IPS-18a (cell line): ENCODE measurements around the gene PNPO.

ENCODE experiments used
- H3K27ac ChIP-seq: one replicate; pipeline ENCODE4 v1.5.1; 2013; ENCODE audit warnings: low read length
- H3K27me3 ChIP-seq: one replicate; pipeline ENCODE4 v1.6.1; 2013; ENCODE audit warnings: mild to moderate bottlenecking, low read length; ENCODE audit not compliant: control insufficient read depth, insufficient read depth
- H3K36me3 ChIP-seq: one replicate; pipeline ENCODE4 v1.6.1; 2013; ENCODE audit warnings: low read depth, low read length; ENCODE audit not compliant: control insufficient read depth
- H3K4me1 ChIP-seq: one replicate; pipeline ENCODE4 v1.6.1; 2013; ENCODE audit warnings: low read depth, low read length; ENCODE audit not compliant: control insufficient read depth
- H3K4me3 ChIP-seq: one replicate; pipeline ENCODE4 v1.5.1; 2013; ENCODE audit warnings: low read length
- H3K9ac ChIP-seq: one replicate; pipeline ENCODE4 v1.6.1; 2013; ENCODE audit warnings: mild to moderate bottlenecking, low read length, moderate library complexity
- H3K9me3 ChIP-seq: one replicate; pipeline ENCODE4 v1.6.1; 2013; ENCODE audit warnings: low read depth, low read length; ENCODE audit not compliant: control insufficient read depth

Gene PNPO

DNA sequence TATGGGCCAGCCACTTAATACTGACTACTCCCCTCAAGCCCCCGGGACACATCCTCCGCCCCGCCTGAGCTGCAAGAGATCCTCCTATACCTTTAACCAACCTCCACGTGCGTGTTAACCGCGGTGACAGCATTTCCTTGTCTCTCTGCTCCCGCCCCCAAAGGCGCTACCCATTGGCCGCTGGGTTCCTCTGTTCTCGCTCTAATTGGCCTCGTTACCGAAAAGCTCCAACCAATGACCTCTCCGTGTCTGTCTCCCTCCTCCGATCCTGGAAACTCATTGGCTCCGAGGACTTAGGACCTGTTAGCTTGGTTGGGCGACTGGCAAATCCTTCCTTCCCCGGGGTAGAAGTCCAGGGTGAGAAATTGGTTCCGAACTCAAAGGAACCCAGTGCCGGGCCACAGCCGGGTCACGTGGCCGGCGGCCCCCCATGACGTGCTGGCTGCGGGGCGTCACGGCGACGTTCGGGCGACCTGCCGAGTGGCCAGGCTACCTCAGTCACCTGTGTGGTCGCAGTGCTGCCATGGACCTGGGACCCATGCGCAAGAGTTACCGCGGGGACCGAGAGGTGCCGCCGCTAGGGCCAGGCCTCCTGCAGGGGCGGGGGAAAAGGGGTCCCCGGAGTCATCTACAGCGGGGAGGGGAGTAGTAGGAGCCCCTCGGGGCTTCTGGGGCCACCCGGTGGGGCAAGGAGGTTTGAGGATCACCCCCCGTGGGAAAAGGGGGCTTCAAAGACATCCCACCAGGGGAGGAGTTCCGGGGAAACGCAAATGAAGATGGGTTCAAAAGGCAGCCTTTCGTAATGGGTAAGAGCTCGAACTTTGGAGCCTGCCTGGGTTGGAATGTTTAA is at the start of gene PNPO:
PNPO (plus strand) TSS at position 326 of the 850 bp plus-strand sequence; CDS start at position 431, 105 bp downstream.
- no peaks in the 10 kb centered on the region for H3K4me1 ChIP-seq
- peaks cover 19% of the 10 kb centered on the region for H3K27me3 ChIP-seq
- no peak within 1 kb of the TSS for H3K9ac ChIP-seq

DNA sequence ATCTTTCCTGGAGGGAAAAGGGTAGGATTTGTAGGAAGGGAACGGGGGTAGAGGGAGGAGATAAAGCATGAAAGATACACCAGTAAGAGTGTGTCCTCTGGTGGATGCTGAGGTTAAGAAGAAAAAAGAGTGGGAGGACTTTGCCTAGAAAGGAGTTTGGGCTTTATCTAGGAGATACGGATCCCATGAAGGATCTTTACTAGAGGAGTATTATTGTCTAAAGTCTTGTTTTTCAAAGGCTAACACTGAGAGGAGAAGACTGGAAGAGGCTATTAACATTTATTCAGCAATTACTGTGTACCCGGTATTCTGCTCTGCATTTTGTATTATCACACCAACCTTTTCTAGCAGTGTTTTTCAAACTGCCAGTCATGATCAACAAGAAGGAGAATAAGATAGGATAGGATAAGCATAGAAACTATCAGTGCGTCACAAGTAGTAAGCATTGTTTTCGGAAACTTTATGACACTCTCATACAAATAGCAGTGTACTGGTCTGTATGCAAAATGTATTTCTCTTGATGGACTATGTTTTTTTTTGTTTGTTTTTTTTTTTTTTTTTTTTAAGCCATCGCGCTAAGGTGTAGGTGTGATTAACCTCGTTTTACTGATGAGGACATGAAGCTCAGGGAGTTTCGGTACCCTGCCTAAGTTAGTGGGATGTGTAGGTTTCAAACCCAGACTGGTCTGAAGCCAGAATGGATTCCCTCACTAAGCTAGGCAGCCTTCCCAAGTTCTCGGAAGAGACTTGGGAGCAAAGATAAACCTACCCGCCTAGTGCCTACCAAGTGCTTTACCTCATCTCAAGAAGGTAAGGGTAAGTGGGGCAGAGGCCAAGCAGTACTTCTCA is 46.6 kb upstream of the PNPO start:
- Histone ChIP-seq H3K27ac (no peak overlapping the region), H3K27me3 (no peaks in the 10 kb centered on the region), H3K4me3 (peak overlapping the region; percentile 79), H3K36me3 (peaks cover 9% of the 10 kb centered on the region), H3K9ac (peak overlapping the region; percentile 57), H3K9me3 (no peaks in the 10 kb centered on the region), H3K4me1 (no peaks in the 10 kb centered on the region)

More for the DNA sequence above, at the start of gene PNPO:
- Histone ChIP-seq H3K4me3 (peak within 1 kb of the TSS; percentile 50), H3K9me3 (no peaks in the 10 kb centered on the region), H3K36me3 (no peaks in the 10 kb centered on the region), H3K27ac (no peak within 1 kb of the TSS)

DNA sequence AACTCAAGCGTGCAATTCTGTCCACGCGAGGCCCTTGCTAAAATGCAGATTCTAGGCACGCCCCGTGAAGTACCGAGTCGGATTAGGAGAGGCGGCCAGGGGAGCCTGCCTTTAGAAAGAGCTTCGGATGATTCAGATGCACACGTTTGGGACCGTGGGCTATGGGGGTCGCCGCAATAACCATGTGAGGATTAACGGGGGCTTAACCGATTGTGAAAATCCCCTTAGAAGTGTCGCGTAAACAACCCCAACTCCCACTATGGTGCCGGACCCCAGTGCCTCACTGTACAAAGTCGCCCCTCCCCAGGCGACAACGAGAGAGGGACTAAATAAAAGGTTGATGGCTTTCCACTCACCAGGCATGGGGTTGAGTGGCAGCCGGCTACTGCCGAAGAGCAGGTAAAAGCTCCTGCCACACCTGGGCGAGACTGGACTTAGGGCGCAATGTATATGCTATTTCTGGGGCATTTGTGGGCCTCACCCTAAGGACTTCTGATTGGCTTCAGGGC is 46.0 kb upstream of the PNPO start:
- no peak overlapping the region for H3K27ac ChIP-seq
- H3K27me3 ChIP-seq = no peaks in the 10 kb centered on the region
- H3K9ac ChIP-seq = peak overlapping the region; percentile 57
- H3K36me3 ChIP-seq = peaks cover 9% of the 10 kb centered on the region
- H3K9me3 ChIP-seq = no peaks in the 10 kb centered on the region
- H3K4me1 ChIP-seq = no peaks in the 10 kb centered on the region
- peak overlapping the region; percentile 79 for H3K4me3 ChIP-seq

DNA sequence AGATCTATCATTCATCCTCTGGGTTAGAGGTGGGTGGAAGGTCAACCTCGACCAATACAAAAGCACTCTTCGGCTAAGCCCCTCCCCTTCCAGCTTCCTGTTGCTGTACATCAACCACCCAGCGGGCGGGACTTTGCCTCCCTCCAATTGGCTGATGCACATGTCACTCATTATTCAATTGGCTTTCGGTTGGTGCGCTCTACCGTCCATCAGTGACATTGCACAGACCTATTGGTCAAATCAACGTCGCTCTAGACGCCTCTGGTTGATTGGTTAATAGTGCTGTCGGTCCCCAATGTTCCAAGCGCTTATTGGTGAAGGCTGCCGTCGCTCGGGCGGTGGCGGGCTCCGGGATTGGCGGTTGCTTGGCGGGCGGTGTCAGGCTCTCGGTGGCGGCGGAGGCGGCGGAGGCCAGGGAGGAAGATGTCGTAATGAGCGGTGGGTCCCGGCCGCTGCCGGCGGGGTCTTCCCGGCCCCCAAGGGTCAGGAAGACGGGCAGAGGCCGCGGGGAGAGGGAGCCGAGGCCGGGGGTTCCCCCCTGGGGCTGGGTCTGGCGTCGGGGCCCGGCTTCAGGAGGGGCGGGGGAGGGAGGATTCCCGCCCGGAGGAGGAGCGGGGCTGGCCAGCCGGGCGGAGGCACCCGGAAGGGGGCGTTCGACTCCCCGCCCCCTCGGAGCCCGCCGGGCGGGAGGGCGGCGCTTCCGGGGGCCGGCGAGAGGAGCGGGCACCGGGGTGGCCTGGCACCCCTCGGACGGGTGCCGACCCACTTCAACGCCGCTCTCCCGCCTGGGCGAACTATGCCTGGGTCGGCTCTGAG is 45.3 kb upstream of the PNPO start, which contains the start of gene SP2:
SP2 (plus strand) TSS at position 381 of the 816 bp plus-strand sequence; CDS start at position 432, 51 bp downstream.
- Histone ChIP-seq H3K27ac (no peak within 1 kb of the TSS), H3K9me3 (no peaks in the 10 kb centered on the region), H3K4me1 (peaks cover 4% of the 10 kb centered on the region), H3K36me3 (peaks cover 9% of the 10 kb centered on the region), H3K4me3 (peak within 1 kb of the TSS; percentile 96), H3K9ac (peak within 1 kb of the TSS; percentile 81), H3K27me3 (no peaks in the 10 kb centered on the region)

DNA sequence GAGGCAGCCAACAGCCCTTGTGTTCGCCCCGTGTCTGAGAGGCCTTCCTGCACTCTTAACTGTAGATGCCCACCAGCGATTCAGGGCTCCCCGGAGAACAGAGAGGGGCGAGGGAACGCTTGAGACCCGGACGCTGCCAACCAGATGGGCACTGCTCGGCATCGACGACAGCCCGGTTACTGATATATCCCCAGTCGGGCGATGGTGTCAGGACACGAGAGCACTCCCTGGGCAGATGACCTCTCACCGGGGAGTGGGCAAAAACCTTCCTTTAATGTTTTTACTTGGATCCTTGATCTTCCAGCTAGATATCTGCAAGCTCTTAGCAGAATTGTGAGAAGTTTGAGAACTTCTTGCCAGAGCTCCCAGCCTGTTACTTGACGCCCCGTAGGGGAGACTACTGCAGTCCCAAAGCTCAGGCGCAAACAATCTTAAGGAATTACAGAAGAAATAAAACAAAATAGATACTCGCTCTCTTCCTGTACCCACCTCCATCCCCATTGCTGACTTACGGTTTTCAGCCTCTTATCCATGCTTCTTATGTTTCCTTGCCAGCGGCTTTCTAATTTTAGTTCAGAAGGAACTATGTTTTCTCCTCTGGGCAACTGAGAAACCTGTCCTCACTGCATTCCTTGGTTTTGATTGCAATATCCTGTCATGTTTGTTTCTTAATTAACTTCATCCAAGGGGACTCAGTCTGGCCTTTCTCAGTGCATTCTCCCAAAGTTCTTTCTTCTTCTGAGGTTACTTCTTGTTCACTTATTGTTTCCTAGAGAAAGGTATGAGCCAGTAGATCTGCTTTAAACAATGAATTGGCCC is 44.5 kb upstream of the PNPO start:
- Histone ChIP-seq H3K27me3 (no peaks in the 10 kb centered on the region), H3K27ac (no peak overlapping the region), H3K4me1 (peaks cover 10% of the 10 kb centered on the region), H3K4me3 (peak overlapping the region; percentile 96), H3K9me3 (no peaks in the 10 kb centered on the region), H3K36me3 (peaks cover 9% of the 10 kb centered on the region), H3K9ac (peak overlapping the region; percentile 81)

DNA sequence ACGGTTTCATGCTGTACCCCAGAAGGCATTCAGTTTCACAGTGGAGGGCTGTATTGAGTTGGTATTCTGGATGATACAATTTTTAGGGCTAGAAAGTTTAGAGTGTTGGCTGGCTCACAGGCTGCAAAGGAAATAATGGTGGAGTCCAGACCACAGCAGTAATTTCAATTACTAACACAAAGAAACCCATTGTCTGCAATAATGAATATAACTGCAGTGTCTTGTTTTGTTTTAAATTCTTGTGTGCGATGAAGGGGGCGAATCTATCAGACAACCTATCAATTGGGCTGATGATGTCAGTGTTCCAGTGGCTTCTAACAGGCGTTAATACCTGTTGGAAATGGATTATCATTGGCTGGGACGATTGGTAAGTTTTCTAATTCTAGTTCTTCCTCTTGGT is 43.8 kb upstream of the PNPO start:
- H3K27ac ChIP-seq = no peak overlapping the region
- peaks cover 16% of the 10 kb centered on the region for H3K4me1 ChIP-seq
- H3K9me3 ChIP-seq = no peaks in the 10 kb centered on the region
- H3K36me3 ChIP-seq = peaks cover 9% of the 10 kb centered on the region
- no peaks in the 10 kb centered on the region for H3K27me3 ChIP-seq
- H3K4me3 ChIP-seq = peak overlapping the region; percentile 96
- H3K9ac ChIP-seq = no peak overlapping the region

DNA sequence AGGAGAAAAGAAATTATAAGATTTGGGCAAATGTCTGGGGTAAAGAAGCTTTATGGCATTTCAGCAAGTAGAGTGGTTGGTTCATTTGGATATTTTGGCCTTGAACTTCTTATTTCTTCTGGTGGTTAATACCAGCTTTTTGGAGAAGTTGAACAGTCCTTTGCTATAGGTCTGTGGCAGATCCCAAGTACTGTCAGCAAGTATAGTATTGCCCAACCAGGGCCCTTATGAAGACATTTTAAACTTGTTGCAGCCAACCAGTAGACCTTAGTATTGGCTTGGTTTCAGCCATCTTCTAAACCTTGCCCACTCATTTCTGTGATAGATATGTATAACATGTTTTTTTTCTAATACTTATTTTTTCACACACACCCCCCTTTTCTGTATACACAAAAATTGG is 43.1 kb upstream of the PNPO start:
- no peaks in the 10 kb centered on the region for H3K9me3 ChIP-seq
- no peak overlapping the region for H3K4me3 ChIP-seq
- no peak overlapping the region for H3K9ac ChIP-seq

DNA sequence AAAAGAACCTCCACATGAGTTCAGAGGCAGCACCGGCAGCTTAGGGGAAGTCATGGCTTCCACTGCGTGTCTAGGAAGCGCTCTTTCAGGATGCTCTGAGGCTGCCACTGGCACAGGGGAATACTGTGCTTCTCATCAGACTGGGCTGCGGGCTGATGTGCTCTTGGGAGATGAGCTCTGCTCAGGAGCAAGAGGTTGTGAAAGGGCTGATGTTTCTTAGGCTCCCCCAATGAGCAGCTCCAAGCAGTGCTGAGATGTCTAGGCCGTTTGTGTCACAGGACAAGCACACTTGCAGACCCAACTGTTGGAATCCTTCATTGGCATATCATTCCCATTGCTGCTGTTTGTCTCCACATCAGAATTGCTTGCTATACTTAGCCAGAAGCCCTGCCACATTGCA is 41.7 kb upstream of the PNPO start:
- Histone ChIP-seq H3K4me3 (no peak overlapping the region), H3K36me3 (peaks cover 9% of the 10 kb centered on the region), H3K27me3 (no peaks in the 10 kb centered on the region), H3K4me1 (peaks cover 17% of the 10 kb centered on the region), H3K9ac (no peak overlapping the region), H3K9me3 (no peaks in the 10 kb centered on the region), H3K27ac (no peak overlapping the region)

More for the DNA sequence above, 43.1 kb upstream of the PNPO start:
- peaks cover 17% of the 10 kb centered on the region for H3K4me1 ChIP-seq
- peaks cover 9% of the 10 kb centered on the region for H3K36me3 ChIP-seq
- no peak overlapping the region for H3K27ac ChIP-seq
- H3K27me3 ChIP-seq = no peaks in the 10 kb centered on the region

DNA sequence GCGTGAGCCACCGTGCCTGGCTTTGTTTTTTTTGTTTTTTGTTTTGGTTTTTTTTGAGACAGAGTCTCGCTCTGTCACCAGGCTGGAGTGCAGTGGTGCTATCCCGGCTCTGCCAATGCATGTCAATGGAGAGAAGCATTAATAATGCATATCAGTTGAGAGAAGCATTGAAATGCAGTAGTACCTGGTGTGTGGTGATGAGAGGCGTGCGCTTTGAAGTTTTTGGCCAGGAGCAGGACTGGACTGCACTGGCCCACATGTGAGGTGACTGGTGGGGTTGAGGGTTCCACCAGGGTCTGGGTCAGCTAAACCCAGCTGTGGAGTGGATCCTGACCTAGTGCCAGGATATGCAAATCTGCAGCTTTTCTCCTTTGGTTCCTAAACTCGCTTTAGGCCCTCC is 39.9 kb upstream of the PNPO start:
- peaks cover 9% of the 10 kb centered on the region for H3K36me3 ChIP-seq

DNA sequence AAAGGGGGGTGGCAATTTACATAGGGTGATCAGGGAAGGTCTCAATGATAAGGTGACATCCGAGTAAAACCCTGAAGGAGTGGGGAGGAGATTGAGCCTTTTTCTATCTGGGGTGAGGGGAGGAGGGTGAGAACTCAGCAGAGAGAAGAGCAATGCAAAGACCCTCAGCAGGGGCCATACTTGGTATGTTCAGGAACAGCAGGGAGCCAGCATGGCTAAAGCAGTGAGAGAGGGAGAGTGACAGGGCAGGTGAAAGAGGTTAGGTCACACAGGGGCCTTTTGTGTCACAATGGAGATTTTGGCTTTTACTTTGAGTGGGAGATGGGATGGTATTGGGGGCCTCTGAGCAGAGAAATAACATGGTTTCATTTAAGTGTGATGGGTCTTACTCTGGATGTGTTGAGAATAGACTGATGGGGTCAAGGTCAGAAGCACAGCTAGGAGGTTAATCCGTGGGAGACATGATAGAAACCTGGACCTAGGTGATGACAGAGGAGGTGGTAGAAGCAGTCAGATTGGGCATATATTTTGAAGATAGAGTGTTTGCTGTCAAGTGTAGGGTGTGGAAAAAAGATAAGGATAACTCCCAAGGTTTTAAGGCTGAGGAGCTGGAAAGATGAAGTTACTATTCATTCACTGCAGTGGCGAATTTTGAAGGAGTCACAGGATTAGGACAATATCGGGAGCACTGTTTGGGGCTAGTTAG is 39.2 kb upstream of the PNPO start:
- H3K27ac ChIP-seq = no peak overlapping the region
- H3K9me3 ChIP-seq = no peaks in the 10 kb centered on the region
- no peaks in the 10 kb centered on the region for H3K27me3 ChIP-seq
- peak overlapping the region; percentile 39 for H3K4me3 ChIP-seq
- H3K9ac ChIP-seq = no peak overlapping the region
- peaks cover 17% of the 10 kb centered on the region for H3K4me1 ChIP-seq
- peaks cover 9% of the 10 kb centered on the region for H3K36me3 ChIP-seq

More for the DNA sequence above, 39.9 kb upstream of the PNPO start:
- H3K27ac ChIP-seq = no peak overlapping the region
- peaks cover 17% of the 10 kb centered on the region for H3K4me1 ChIP-seq
- no peaks in the 10 kb centered on the region for H3K27me3 ChIP-seq
- no peak overlapping the region for H3K9ac ChIP-seq
- peak overlapping the region; percentile 39 for H3K4me3 ChIP-seq
- no peaks in the 10 kb centered on the region for H3K9me3 ChIP-seq
